Neuronal stem cell (in vitro differentiated cells): Measurements from ENCODE around the gene RNGTT.

Source experiments
- DNase-seq: peaks from one replicate; pipeline ENCODE4 v3.0.0-alpha.2; 2013; ENCODE audit warnings: low spot score
- H2AFZ ChIP-seq: one replicate; pipeline ENCODE4 v1.6.1; 2013; ENCODE audit warnings: mild to moderate bottlenecking, low read length, inconsistent platforms
- H2AK5ac ChIP-seq: 2 replicates; pipeline ENCODE4 v1.6.1; 2013; ENCODE audit warnings: low read depth, mild to moderate bottlenecking, inconsistent platforms, low read length, moderate library complexity, mixed read lengths
- H2BK120ac ChIP-seq: 2 replicates; pipeline ENCODE4 v1.6.1; 2013; ENCODE audit warnings: low read depth, mild to moderate bottlenecking, inconsistent platforms, low read length, moderate library complexity, mixed read lengths
- H2BK12ac ChIP-seq: one replicate; pipeline ENCODE4 v1.6.1; 2013; ENCODE audit warnings: low read length, inconsistent platforms
- H2BK15ac ChIP-seq: 2 replicates; pipeline ENCODE4 v1.6.1; 2013; ENCODE audit warnings: mild to moderate bottlenecking, low read length, inconsistent platforms, mixed read lengths
- H2BK5ac ChIP-seq: one replicate; pipeline ENCODE4 v1.6.1; 2013; ENCODE audit warnings: inconsistent platforms, mild to moderate bottlenecking, low read length, moderate library complexity
- H3K14ac ChIP-seq: one replicate; pipeline ENCODE4 v1.6.1; 2013; ENCODE audit warnings: low read length, inconsistent platforms
- H3K18ac ChIP-seq: 2 replicates; pipeline ENCODE4 v1.6.1; 2013; ENCODE audit warnings: low read length, inconsistent platforms
- H3K23ac ChIP-seq: 2 replicates; pipeline ENCODE4 v1.6.1; 2013; ENCODE audit warnings: low read depth, mild to moderate bottlenecking, mixed read lengths, low read length, inconsistent platforms; ENCODE audit not compliant: poor library complexity
- H3K27ac ChIP-seq: replicated peaks from 3 replicates; pipeline ENCODE4 v1.5.1; 2013; ENCODE audit warnings: low read length, inconsistent platforms
- H3K27me3 ChIP-seq, 3 experiments: 2 replicates each; pipeline ENCODE4 v1.6.1; 2013; ENCODE audit warnings: low read length in 3 of 3, mild to moderate bottlenecking in 2 of 3, inconsistent platforms in 1 of 3, low read depth in 1 of 3, mixed read lengths in 1 of 3, moderate library complexity in 1 of 3; ENCODE audit not compliant: control insufficient read depth in 3 of 3, insufficient read depth in 3 of 3
- H3K36me3 ChIP-seq, 2 donors: replicated peaks in 1 of 2; 2 replicates each; pipeline ENCODE4 v1.6.1; 2013; ENCODE audit warnings: low read length in 2 of 2; ENCODE audit not compliant: control insufficient read depth in 2 of 2, insufficient read depth in 2 of 2
- H3K4ac ChIP-seq: 2 replicates; pipeline ENCODE4 v1.6.1; 2013; ENCODE audit warnings: inconsistent platforms, mild to moderate bottlenecking, low read length, moderate library complexity
- H3K4me1 ChIP-seq, 2 donors: 1 replicate in 1 of 2; 2 replicates in 1 of 2; pipeline ENCODE4 v1.6.1; 2013; ENCODE audit warnings: low read length in 2 of 2, low read depth in 1 of 2; ENCODE audit not compliant: control insufficient read depth in 2 of 2, insufficient read depth in 1 of 2
- H3K4me2 ChIP-seq: one replicate; pipeline ENCODE4 v1.6.1; 2013; ENCODE audit warnings: mild to moderate bottlenecking, low read length, inconsistent platforms; ENCODE audit not compliant: insufficient read depth, poor library complexity, severe bottlenecking
- H3K4me3 ChIP-seq, 2 donors: 2 replicates each; pipeline ENCODE4 v1.5.1; 2013; ENCODE audit warnings: low read length in 2 of 2, mild to moderate bottlenecking in 2 of 2, inconsistent platforms in 1 of 2, moderate library complexity in 1 of 2
- H3K79me1 ChIP-seq: one replicate; pipeline ENCODE4 v1.6.1; 2013; ENCODE audit warnings: low read depth, mild to moderate bottlenecking, inconsistent platforms, low read length, moderate library complexity
- H3K9ac ChIP-seq: one replicate; pipeline ENCODE4 v1.6.1; 2013; ENCODE audit warnings: mild to moderate bottlenecking, low read depth, low read length, inconsistent platforms; ENCODE audit not compliant: poor library complexity
- H3K9me3 ChIP-seq, 2 donors: replicated peaks in 1 of 2; 2 replicates each; pipeline versions ENCODE3 to v1.6.1; 2013; ENCODE audit warnings: low read length in 2 of 2, mild to moderate bottlenecking in 2 of 2, inconsistent platforms in 1 of 2, low read depth in 1 of 2, mixed read lengths in 1 of 2, moderate library complexity in 1 of 2; ENCODE audit not compliant: control insufficient read depth in 2 of 2, insufficient read depth in 1 of 2
- H4K8ac ChIP-seq: one replicate; pipeline ENCODE4 v1.6.1; 2013; ENCODE audit warnings: low read depth, mild to moderate bottlenecking, inconsistent platforms, low read length, moderate library complexity
- H4K91ac ChIP-seq: one replicate; pipeline ENCODE4 v1.6.1; 2013; ENCODE audit warnings: low read length, low read depth, mild to moderate bottlenecking, inconsistent platforms; ENCODE audit not compliant: poor library complexity
- WGBS, 2 donors: extraction: QIAGEN DNeasy Blood & Tissue Kit; methylation state at CpG; one replicate each; pipeline ENCODE4 v1.1.7; 2013; ENCODE audit warnings: missing lambda C conversion rate in 2 of 2, mixed read lengths in 1 of 2; ENCODE audit not compliant: insufficient read length in 2 of 2, insufficient replicate concordance in 1 of 2; ENCODE audit errors: extremely low coverage in 2 of 2; 5-methylcytosine and 5-hydroxymethylcytosine counted together

RNGTT gene

GRCh38 chr6:88575536-88575935 is 387.9 kb downstream of the RNGTT start:
- H3K9ac ChIP-seq: no peak overlapping the region
- peaks cover 17 to 21% of the 10 kb centered on the region in 2 donors for H3K4me1 ChIP-seq
- H3K36me3 ChIP-seq: no peaks in the 10 kb centered on the region
- H3K27ac ChIP-seq: no peak overlapping the region
- no peak overlapping the region for H4K91ac ChIP-seq
- no peak overlapping the region for H2AK5ac ChIP-seq
- H3K18ac ChIP-seq: no peak overlapping the region
- WGBS, 2 donors: no CpG with 5 or more reads among the region's 6 CpGs
- no peak overlapping the region for H3K14ac ChIP-seq
- peaks cover 0 to 6% of the 10 kb centered on the region in 2 donors for H3K9me3 ChIP-seq
- H3K4me3 ChIP-seq: no peak overlapping the region
- no peak overlapping the region for H2BK12ac ChIP-seq
- H2AFZ ChIP-seq: no peak overlapping the region
- peaks cover 0 to 26% (median 0%) of the 10 kb centered on the region in 3 experiments for H3K27me3 ChIP-seq
- H3K79me1 ChIP-seq: no peaks in the 10 kb centered on the region
- H2BK5ac ChIP-seq: no peak overlapping the region
- no peak for DNase-seq
- H3K23ac ChIP-seq: no peak overlapping the region
- H4K8ac ChIP-seq: no peak overlapping the region
- H3K4ac ChIP-seq: no peak overlapping the region
- H2BK15ac ChIP-seq: no peak overlapping the region
- no peak overlapping the region for H2BK120ac ChIP-seq
- no peak overlapping the region for H3K4me2 ChIP-seq

GRCh38 chr6:88574651-88575050 is 388.8 kb downstream of the RNGTT start:
- H3K4me2 ChIP-seq: no peak overlapping the region
- no CpG with 5 or more reads among the region's 5 CpGs for WGBS, 2 donors

GRCh38 chr6:88574031-88574430 is 389.4 kb downstream of the RNGTT start:
- Histone ChIP-seq H3K36me3 (no peaks in the 10 kb centered on the region), H2AK5ac (no peak overlapping the region), H3K18ac (no peak overlapping the region), H3K4ac (no peak overlapping the region), H2BK15ac (no peak overlapping the region), H3K9me3 (peaks cover 9 to 12% of the 10 kb centered on the region in 2 donors), H3K23ac (no peak overlapping the region), H4K91ac (no peak overlapping the region), H3K27me3 (peaks cover 0 to 24% (median 0%) of the 10 kb centered on the region in 3 experiments), H3K27ac (peak overlapping the region; percentile 51), H3K79me1 (no peaks in the 10 kb centered on the region), H3K14ac (no peak overlapping the region), H2BK120ac (no peak overlapping the region), H3K9ac (no peak overlapping the region), H2BK5ac (no peak overlapping the region), H3K4me3 (no peak overlapping the region), H3K4me1 (peaks cover 17 to 21% of the 10 kb centered on the region in 2 donors), H3K4me2 (no peak overlapping the region), H2AFZ (no peak overlapping the region), H4K8ac (no peak overlapping the region), H2BK12ac (no peak overlapping the region)
- DNase-seq: peak; percentile 74
- no CpG with 5 or more reads among the region's 9 CpGs for WGBS, 2 donors

More at GRCh38 chr6:88574651-88575050, 388.8 kb downstream of the RNGTT start:
- Histone ChIP-seq H3K36me3 (no peaks in the 10 kb centered on the region), H3K4me1 (peaks cover 17 to 21% of the 10 kb centered on the region in 2 donors), H2AK5ac (peak overlapping the region; percentile 42), H3K23ac (no peak overlapping the region), H3K27ac (peak overlapping the region; percentile 51), H3K18ac (no peak overlapping the region), H2AFZ (no peak overlapping the region), H3K9me3 (peaks cover 6 to 9% of the 10 kb centered on the region in 2 donors), H2BK12ac (no peak overlapping the region), H4K91ac (no peak overlapping the region), H3K14ac (no peak overlapping the region), H3K27me3 (peaks cover 0 to 24% (median 0%) of the 10 kb centered on the region in 3 experiments), H2BK120ac (peak overlapping the region; percentile 7), H4K8ac (no peak overlapping the region), H3K9ac (no peak overlapping the region), H2BK5ac (no peak overlapping the region), H3K4me3 (no peak overlapping the region), H3K79me1 (no peaks in the 10 kb centered on the region), H3K4ac (no peak overlapping the region), H2BK15ac (peak overlapping the region; percentile 6)
- peak; percentile 46 for DNase-seq

GRCh38 chr6:88573561-88573960 is 389.9 kb downstream of the RNGTT start:
- Histone ChIP-seq H2AK5ac (peak overlapping the region; percentile 41), H3K18ac (peak overlapping the region; percentile 68), H3K4me3 (peak overlapping the region in 1 of 2 donors; percentile 15), H3K27me3 (peaks cover 0 to 24% (median 0%) of the 10 kb centered on the region in 3 experiments), H2BK5ac (no peak overlapping the region), H3K9me3 (peaks cover 11 to 13% of the 10 kb centered on the region in 2 donors), H3K4me1 (peaks cover 17 to 21% of the 10 kb centered on the region in 2 donors), H3K14ac (peak overlapping the region; percentile 56), H3K36me3 (no peaks in the 10 kb centered on the region), H3K23ac (no peak overlapping the region), H3K9ac (no peak overlapping the region), H2BK12ac (peak overlapping the region; percentile 31), H2BK15ac (no peak overlapping the region), H3K4me2 (no peak overlapping the region), H2AFZ (no peak overlapping the region), H4K91ac (no peak overlapping the region), H3K4ac (no peak overlapping the region), H3K79me1 (no peaks in the 10 kb centered on the region), H3K27ac (no peak overlapping the region), H2BK120ac (no peak overlapping the region), H4K8ac (no peak overlapping the region)
- no peak for DNase-seq
- WGBS, 2 donors: no CpG with 5 or more reads among the region's 3 CpGs
